ENCODE results near the gene FYCO1.
"Not testable (repeated sequence)": the region's sequence is repeated elsewhere in the genome, so short reads cannot be mapped to it uniquely, and the experiment has no call there.

FYCO1 gene

DNA sequence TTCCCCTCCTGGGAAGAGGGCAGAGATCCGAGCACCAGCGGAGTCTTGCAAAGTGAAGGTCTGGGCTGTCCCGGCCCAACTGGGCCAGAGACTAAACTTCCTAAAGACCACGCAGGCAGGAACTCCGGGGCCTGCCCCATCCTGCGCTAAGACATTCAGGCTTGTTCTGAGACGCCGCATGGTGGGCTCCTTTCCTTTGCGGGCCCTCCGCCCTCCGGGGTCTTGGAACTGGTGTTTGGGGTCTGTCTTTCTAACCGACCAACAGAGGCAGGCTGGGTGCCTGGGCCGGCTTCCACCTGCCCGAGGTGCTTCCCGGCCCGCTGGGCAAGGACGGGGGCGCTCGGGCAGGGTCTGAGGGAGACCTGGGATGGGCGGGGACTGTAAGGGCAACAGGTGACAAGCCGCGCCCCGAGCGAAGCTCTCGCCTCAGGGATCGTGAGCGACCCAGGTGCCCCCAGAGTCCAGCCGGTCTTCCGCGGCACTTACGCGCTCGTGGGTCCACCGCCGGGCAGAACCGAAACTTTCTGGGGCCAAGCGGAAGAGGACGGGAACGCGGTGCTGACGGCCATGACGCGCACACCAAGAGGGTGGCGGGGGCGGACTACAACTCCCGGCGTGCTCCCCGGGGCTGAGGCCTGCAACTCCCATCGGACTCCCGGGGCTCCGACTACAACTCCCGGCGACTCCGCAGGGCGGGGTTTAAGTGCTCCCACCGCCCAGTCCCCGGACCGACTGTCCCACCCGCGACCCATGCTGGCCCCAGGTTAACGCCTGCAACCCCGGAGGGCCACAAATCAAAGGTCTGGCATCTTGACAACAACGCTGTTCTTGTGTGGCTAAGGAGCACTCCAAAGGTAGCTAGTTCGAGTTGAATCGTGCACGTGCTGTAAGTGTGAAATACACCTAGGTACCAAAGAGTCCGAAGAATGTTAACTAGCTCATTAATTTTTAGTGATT, at the start of gene FYCO1:
Gene FYCO1 (minus strand): TSS at position 589 of the 957 bp plus-strand sequence. CDS start 10,914 bp downstream, outside the sequence.
- H3F3A ChIP-seq (ENCODE audit: low read depth): no peaks in the 10 kb centered on the region
- H3K36me3 ChIP-seq (ENCODE audit: insufficient read depth, low read length): no peaks in the 10 kb centered on the region
- no peaks in the 10 kb centered on the region for H4K20me1 ChIP-seq (ENCODE audit: insufficient read depth, low read length, poor library complexity, severe bottlenecking)
- no peaks in the 10 kb centered on the region for H3K9me2 ChIP-seq (replicated peaks; ENCODE audit: low read depth, low read length)
- H2AFZ ChIP-seq (ENCODE audit: low read length): peak within 1 kb of the TSS; percentile 86
- peaks cover 27% of the 10 kb centered on the region for H3K4me1 ChIP-seq (ENCODE audit: insufficient read depth, low read length, poor library complexity, severe bottlenecking)
- H3K27me3 ChIP-seq (ENCODE audit: insufficient read depth, low read length, poor library complexity, severe bottlenecking): no peaks in the 10 kb centered on the region
- H3K4me3 ChIP-seq (ENCODE audit: low read length, poor library complexity, severe bottlenecking): peak within 1 kb of the TSS; percentile 83
- no peaks in the 10 kb centered on the region for H3K9me3 ChIP-seq (ENCODE audit: insufficient read depth, low read depth, low read length)
- TF ChIP-seq EZH2phosphoT487 (IDR thresholded peaks at IDR 0.05; ENCODE audit: borderline replicate concordance): no peak
- TF ChIP-seq, protein P1, sequence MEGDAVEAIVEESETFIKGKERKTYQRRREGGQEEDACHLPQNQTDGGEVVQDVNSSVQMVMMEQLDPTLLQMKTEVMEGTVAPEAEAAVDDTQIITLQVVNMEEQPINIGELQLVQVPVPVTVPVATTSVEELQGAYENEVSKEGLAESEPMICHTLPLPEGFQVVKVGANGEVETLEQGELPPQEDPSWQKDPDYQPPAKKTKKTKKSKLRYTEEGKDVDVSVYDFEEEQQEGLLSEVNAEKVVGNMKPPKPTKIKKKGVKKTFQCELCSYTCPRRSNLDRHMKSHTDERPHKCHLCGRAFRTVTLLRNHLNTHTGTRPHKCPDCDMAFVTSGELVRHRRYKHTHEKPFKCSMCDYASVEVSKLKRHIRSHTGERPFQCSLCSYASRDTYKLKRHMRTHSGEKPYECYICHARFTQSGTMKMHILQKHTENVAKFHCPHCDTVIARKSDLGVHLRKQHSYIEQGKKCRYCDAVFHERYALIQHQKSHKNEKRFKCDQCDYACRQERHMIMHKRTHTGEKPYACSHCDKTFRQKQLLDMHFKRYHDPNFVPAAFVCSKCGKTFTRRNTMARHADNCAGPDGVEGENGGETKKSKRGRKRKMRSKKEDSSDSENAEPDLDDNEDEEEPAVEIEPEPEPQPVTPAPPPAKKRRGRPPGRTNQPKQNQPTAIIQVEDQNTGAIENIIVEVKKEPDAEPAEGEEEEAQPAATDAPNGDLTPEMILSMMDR (conservative IDR thresholded peaks at IDR 0.05; ENCODE audit: low read length): no peak
- peak within 1 kb of the TSS; percentile 84 for H3K9ac ChIP-seq (ENCODE audit: low read depth, low read length, poor library complexity, severe bottlenecking)
- H3K4me2 ChIP-seq (ENCODE audit: low read depth, low read length, poor library complexity, severe bottlenecking): peak within 1 kb of the TSS; percentile 70
- peaks cover 7% of the 10 kb centered on the region; the same call in 1 of the 2 replicates for H3K79me2 ChIP-seq (ENCODE audit: insufficient read depth, low read length)

DNA sequence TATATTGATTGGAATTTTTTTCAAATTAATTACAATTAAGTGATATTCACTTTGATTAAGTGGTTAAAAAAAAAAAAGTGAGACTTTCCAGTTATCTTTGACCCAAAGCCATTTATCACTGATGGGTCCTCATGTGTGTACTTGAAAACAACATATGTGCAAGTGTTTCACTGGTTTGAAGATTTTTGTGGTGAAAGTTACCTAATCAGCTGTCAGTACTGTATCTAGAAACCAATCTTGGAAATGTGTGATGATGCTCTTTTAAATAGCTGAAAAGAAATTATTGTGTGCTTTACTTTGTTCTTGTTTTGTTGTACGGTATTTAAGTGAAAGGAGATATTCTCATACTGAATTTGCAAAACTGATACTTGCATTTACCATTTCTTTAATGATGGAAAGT, 43.3 kb upstream of the FYCO1 start:
- Histone ChIP-seq H2AFZ (ENCODE audit: low read length) (no peak overlapping the region), H3K9me3 (ENCODE audit: insufficient read depth, low read depth, low read length) (no peaks in the 10 kb centered on the region; the same call in 1 of the 2 replicates), H3K4me2 (ENCODE audit: low read depth, low read length, poor library complexity, severe bottlenecking) (no peak overlapping the region), H3K9me2 (replicated peaks; ENCODE audit: low read depth, low read length) (no peaks in the 10 kb centered on the region), H3K9ac (ENCODE audit: low read depth, low read length, poor library complexity, severe bottlenecking) (no peak overlapping the region), H3F3A (ENCODE audit: low read depth) (no peaks in the 10 kb centered on the region), H3K79me2 (ENCODE audit: insufficient read depth, low read length) (no peaks in the 10 kb centered on the region), H3K27me3 (ENCODE audit: insufficient read depth, low read length, poor library complexity, severe bottlenecking) (no peaks in the 10 kb centered on the region), H4K20me1 (ENCODE audit: insufficient read depth, low read length, poor library complexity, severe bottlenecking) (no peaks in the 10 kb centered on the region), H3K36me3 (ENCODE audit: insufficient read depth, low read length) (no peaks in the 10 kb centered on the region), H3K4me3 (ENCODE audit: low read length, poor library complexity, severe bottlenecking) (no peak overlapping the region), H3K4me1 (ENCODE audit: insufficient read depth, low read length, poor library complexity, severe bottlenecking) (no peaks in the 10 kb centered on the region)
- TF ChIP-seq, protein P1 (conservative IDR thresholded peaks at IDR 0.05; ENCODE audit: low read length): no peak
- TF ChIP-seq EZH2phosphoT487 (IDR thresholded peaks at IDR 0.05; ENCODE audit: borderline replicate concordance): no peak

DNA sequence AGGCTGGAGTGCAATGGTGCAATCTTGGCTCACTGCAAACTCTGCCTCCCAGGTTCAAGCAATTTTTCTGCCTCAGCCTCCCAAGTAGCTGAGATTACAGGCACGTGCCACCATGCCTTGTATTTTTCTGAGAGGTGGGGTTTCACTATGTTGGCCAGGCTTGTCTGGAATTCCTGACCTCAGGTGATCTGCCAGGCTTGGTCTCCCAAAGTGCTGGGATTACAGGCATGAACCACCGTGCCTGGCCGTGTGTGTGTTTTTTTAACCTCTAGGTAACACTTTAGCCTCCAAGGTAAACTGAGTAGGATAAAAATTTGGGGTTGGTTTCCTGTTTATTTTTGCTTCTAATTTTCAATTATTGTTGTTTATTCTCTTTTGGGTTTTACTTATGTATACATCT, 42.4 kb upstream of the FYCO1 start:
- not testable (repeated sequence) for H3F3A ChIP-seq (ENCODE audit: low read depth); H3K9me2 ChIP-seq (replicated peaks; ENCODE audit: low read depth, low read length); H3K36me3 ChIP-seq (ENCODE audit: insufficient read depth, low read length); H3K27me3 ChIP-seq (ENCODE audit: insufficient read depth, low read length, poor library complexity, severe bottlenecking); H2AFZ ChIP-seq (ENCODE audit: low read length); H4K20me1 ChIP-seq (ENCODE audit: insufficient read depth, low read length, poor library complexity, severe bottlenecking); H3K4me1 ChIP-seq (ENCODE audit: insufficient read depth, low read length, poor library complexity, severe bottlenecking); H3K9ac ChIP-seq (ENCODE audit: low read depth, low read length, poor library complexity, severe bottlenecking); H3K4me2 ChIP-seq (ENCODE audit: low read depth, low read length, poor library complexity, severe bottlenecking); H3K9me3 ChIP-seq (ENCODE audit: insufficient read depth, low read depth, low read length); H3K79me2 ChIP-seq (ENCODE audit: insufficient read depth, low read length); H3K4me3 ChIP-seq (ENCODE audit: low read length, poor library complexity, severe bottlenecking)
